ENCODE measurements around the gene IFNB1. TPM values are rescaled to one million over a fixed set of nuclear protein-coding genes. Genes with fewer than 3 reads are reported as not detected.

Gene IFNB1
- total RNA-seq, 1 donor: not detected

- TF ChIP-seq CTCF (IDR thresholded peaks at IDR 0.05; ENCODE audit: insufficient read depth, low read length): no peak
- peak overlapping the region; percentile 63 for H3K4me3 ChIP-seq (ENCODE audit: low read depth, low read length)
- DNase-seq (ENCODE audit: low read depth): peak; percentile 12
These were observed 47.2 kb downstream of the IFNB1 start for GRCh38 chr9:21030389-21031035.

- H3K4me3 ChIP-seq (ENCODE audit: low read depth, low read length): no peak overlapping the region
- no peak for TF ChIP-seq CTCF (IDR thresholded peaks at IDR 0.05; ENCODE audit: insufficient read depth, low read length)
- no peak for DNase-seq (ENCODE audit: low read depth)
These were observed 48.1 kb downstream of the IFNB1 start for GRCh38 chr9:21029661-21030060.

GRCh38 chr9:21028466-21028865, 49.3 kb downstream of the IFNB1 start:
- H3K4me3 ChIP-seq (ENCODE audit: low read depth, low read length): no peak overlapping the region
- DNase-seq (ENCODE audit: low read depth): no peak
- no peak for TF ChIP-seq CTCF (IDR thresholded peaks at IDR 0.05; ENCODE audit: insufficient read depth, low read length)

GRCh38 chr9:21027295-21027694, 50.4 kb downstream of the IFNB1 start:
- DNase-seq (ENCODE audit: low read depth): peak; percentile 24
- TF ChIP-seq CTCF (IDR thresholded peaks at IDR 0.05; ENCODE audit: insufficient read depth, low read length): no peak
- no peak overlapping the region for H3K4me3 ChIP-seq (ENCODE audit: low read depth, low read length)

Small RNAs within 50 kb of the gene (small RNA-seq; reads per million reads assigned to genes)
- not detected for gene IFNWP4

Other genes starting within 250 kb of the IFNB1 start
- 0.82 and 4.8 TPM in 2 replicates for gene HACD4, start 46.3 kb downstream of the IFNB1 start, total RNA-seq (ENCODE audit: low replicate concordance)
- gene IFNW1, start 63.9 kb upstream of the IFNB1 start, total RNA-seq (ENCODE audit: low replicate concordance): not detected in 2 replicates
- gene IFNA21, start 88.7 kb upstream of the IFNB1 start, total RNA-seq (ENCODE audit: low replicate concordance): not detected in 2 replicates
- not detected in 2 replicates for gene IFNA4, start 109.6 kb upstream of the IFNB1 start, total RNA-seq (ENCODE audit: low replicate concordance)
- not detected in 2 replicates for gene IFNA7, start 124.3 kb upstream of the IFNB1 start, total RNA-seq (ENCODE audit: low replicate concordance)
- gene IFNA10, start 129.2 kb upstream of the IFNB1 start, total RNA-seq (ENCODE audit: low replicate concordance): not detected in 2 replicates
- not detected in 2 replicates for gene IFNA16, start 139.4 kb upstream of the IFNB1 start, total RNA-seq (ENCODE audit: low replicate concordance)
- not detected in 2 replicates for gene IFNA17, start 150.3 kb upstream of the IFNB1 start, total RNA-seq (ENCODE audit: low replicate concordance)
- not detected in 2 replicates for gene IFNA14, start 162.1 kb upstream of the IFNB1 start, total RNA-seq (ENCODE audit: low replicate concordance)
- 0.09 TPM in 1 of 2 replicates, not detected in the other for gene IFNA5, start 227.4 kb upstream of the IFNB1 start, total RNA-seq (ENCODE audit: low replicate concordance)

All from fibroblast of the aortic adventitia (primary cell).